Measurements from ENCODE around the gene SLC25A39. TPM values are rescaled to one million over a fixed set of nuclear protein-coding genes. Genes with fewer than 3 reads are reported as not detected.
A peak's percentile ranks its signal among the peaks of the same experiment; 100 is the strongest.

The SLC25A39 gene
- polyA plus RNA-seq, 4 donors = 94.9 to 124 (median 97.8) TPM

DNA sequence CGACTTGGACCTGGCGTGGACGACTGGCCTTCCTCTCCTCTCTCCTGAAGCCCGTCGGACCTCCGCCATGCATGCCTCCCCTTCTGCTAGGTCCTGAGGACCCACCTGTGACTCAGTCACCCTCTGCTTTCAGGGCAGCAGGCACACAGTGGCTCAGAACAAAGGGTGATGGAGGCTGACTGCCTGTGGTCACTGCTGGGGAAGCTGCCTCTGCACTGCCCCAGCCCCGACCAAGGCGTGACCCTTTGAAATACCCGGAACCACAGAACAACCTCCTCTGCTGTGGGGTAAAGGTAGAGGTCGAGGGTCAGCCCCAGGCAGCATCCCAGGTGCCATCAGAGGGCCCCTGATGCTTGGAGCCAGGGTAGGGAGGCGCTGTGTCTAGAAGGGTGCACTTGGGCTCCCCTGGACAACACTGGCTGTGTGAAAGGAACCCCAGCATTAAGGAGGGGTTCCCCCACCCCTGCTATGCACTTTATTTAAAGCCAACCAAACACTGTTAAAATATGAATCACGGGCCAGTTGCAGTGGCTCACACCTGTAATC is 44.2 kb downstream of the SLC25A39 start:
- no peak for DNase-seq (ENCODE audit: low read depth in 4 of 4, low spot score in 3 of 4)

DNA sequence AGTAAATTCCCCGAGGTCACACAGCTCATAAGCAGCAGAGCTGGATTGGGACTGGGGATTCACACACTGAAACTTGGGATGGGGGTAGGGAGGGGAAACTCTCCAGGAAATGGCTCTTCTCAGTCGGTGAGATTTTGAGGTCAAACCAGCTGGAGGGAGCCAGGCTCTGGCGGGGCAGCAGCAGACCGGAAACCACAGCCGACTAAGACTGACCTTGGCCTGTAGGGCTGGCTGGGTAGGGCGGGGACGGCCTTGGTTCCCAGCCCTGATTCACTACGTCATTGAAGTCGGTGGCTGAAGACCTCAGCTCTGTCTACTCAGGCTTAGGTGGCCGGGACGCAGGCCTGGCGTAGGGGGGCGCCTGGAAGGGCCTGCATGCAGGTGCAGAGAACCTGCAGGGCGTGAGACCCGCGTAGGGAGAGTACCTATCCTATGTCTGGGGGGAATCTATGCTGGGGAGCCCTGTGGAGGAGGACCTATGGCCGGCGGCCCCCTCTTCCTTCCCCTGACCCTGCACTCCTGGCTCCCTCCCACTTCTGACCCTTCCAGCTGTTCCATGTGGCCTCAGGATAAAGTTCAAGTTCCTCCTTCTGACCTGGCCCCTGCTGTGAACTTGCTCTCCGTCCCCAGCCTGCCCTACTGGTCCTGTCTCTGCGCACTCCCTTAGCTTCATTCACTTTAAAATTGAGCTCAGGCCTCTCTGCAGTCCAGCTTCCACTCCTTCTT is 44.8 kb downstream of the SLC25A39 start:
- DNase-seq (ENCODE audit: low read depth in 4 of 4, low spot score in 3 of 4) = peak in 2 of 4 donors; percentile 23

DNA sequence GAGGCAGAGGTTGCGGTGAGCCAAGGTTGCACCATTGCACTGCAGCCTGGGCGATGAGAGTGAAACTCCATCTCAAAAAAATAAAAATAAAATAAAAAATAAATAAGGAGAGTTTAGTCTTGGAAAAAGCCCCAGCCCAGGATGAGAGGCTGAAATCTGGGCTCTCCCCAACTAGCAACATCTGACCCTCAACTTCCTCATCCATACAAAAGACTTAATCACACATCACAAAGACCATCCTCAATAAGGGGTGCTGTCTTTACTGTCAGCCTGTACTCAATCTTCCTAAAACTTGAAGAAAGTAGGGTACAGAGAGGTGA is 45.3 kb downstream of the SLC25A39 start:
- no peak for DNase-seq (ENCODE audit: low read depth in 4 of 4, low spot score in 3 of 4)

DNA sequence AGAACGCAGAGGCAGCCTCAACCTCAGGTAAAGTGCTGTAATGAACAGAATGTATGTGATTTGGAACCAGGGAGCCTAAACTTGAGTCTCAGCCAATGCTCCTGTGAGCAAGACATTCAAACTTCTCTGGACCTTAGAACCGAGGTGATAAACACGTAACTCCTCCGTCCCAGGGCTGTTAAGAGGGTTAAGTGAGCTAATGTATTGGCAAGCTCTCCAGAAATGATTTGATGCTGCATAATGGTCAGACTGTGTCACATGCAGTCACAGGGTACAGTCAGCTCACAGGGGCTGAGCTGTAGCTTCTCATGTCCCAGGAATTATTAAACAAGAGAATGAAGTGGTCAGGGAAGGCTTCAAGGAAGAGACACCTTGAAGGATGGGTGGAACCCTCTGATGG is 46.6 kb downstream of the SLC25A39 start:
- DNase-seq (ENCODE audit: low read depth in 4 of 4, low spot score in 3 of 4) = no peak

DNA sequence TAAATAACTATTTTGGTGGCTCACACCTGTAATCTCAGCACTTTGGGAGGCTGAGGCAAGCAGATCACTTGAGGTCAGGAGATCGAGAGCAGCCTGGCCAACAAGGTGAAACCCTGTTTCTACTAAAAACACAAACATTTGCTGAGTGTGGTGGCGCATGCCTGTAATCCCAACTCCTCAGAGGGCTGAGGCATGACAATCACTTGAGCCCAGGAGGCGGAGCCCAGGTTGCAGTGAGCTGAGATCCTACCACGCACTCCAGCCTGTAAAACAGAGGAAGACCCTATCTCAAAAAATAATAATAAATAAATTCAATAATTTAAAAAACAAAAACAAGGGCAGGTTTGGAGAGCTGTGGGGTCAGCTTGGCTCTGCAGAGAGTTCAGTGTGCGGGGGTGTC is 51.0 kb downstream of the SLC25A39 start:
- DNase-seq (ENCODE audit: low read depth in 4 of 4, low spot score in 3 of 4) = no peak

DNA sequence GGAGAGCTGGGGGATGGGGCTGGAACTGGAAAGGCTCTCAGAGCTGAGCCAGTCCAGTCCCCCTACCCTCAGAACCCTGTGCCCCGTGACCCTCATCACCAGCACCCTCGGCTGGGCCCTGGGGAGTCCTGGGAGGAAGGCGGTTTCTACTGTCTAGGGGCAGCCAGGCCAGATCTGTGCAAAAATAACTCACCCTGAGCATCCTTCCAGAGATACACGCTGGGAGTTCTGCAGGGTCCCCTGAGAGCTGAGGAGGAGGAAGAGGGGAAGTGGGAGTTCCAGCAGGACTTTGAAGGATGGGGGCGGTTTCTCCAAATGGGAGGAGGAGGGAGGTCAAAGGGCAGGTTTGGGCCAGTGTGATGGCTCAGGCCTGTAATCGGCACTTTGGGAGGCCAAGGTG is 51.7 kb downstream of the SLC25A39 start:
- DNase-seq (ENCODE audit: low read depth in 4 of 4, low spot score in 3 of 4) = no peak

DNA sequence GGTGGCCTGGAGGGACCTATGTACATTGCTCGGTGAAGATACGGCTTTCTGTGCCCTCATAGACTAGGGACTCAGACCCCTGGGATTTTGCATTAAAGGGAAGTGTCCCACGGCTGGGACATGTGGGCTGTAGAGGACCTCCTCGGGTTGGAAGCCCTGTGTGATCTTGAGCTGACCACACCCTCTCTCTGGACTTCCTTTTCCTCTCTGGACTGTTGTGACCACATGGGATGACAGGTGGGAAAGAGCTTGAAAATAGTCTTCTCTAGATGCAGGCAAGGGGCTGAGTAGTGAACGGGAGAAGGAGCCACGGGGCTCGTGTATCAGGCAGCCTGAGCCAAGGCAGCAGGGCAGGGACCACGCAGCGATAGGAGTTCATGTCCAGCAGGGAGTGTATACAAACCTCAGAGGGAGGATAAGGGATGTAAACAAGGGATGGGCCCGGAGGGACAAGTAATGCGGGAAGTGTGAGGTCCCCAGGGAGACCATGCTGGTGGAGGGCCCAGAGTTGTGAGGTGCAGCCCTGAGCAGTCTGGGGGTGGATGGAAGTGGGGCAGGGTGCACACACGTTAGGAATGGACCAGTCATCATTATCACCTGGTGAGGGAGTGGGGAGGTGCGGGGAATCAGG is 52.2 kb downstream of the SLC25A39 start:
- no peak for DNase-seq (ENCODE audit: low read depth in 4 of 4, low spot score in 3 of 4)

Other genes with a start within 250 kb of the SLC25A39 start
- gene HDAC5, start 201.2 kb downstream of the SLC25A39 start, polyA plus RNA-seq (ENCODE audit: insufficient read length in 4 of 4) = 10 to 100 TPM; 44.5 to 56.7 (median 48.1) TPM
- 1 to 10 TPM; 3.4 to 4.7 (median 3.6) TPM for gene HROB, start 182.9 kb downstream of the SLC25A39 start, polyA plus RNA-seq (ENCODE audit: insufficient read length in 4 of 4)
- gene ASB16, start 154.1 kb downstream of the SLC25A39 start, polyA plus RNA-seq (ENCODE audit: insufficient read length in 4 of 4) = 1 to 10 TPM; 1.8 to 2.3 (median 2.1) TPM
- 10 to 100 TPM; 43.6 to 54.2 (median 46.4) TPM for gene TMUB2, start 137.9 kb downstream of the SLC25A39 start, polyA plus RNA-seq (ENCODE audit: insufficient read length in 4 of 4)
- gene ATXN7L3, start 124.9 kb downstream of the SLC25A39 start, polyA plus RNA-seq (ENCODE audit: insufficient read length in 4 of 4) = 10 to 100 TPM; 60.1 to 72.7 (median 68.8) TPM
- 100 to 1,000 TPM; 126 to 130 (median 128) TPM for gene UBTF, start 105.1 kb downstream of the SLC25A39 start, polyA plus RNA-seq (ENCODE audit: insufficient read length in 4 of 4)
- 10 to 100 TPM in 2 of 4 donors, 1 to 10 TPM in 2; 6.8 to 11.4 (median 10.3) TPM for gene SLC4A1, start 56.7 kb downstream of the SLC25A39 start, polyA plus RNA-seq (ENCODE audit: insufficient read length in 4 of 4)
- gene RUNDC3A, start 16.2 kb downstream of the SLC25A39 start, polyA plus RNA-seq (ENCODE audit: insufficient read length in 4 of 4) = 1 to 10 TPM; 1.9 to 3.1 (median 2.3) TPM
- 100 to 1,000 TPM; 229 to 332 (median 237) TPM for gene GRN, start 20.5 kb upstream of the SLC25A39 start, polyA plus RNA-seq (ENCODE audit: insufficient read length in 4 of 4)
- gene FAM171A2, start 39.0 kb upstream of the SLC25A39 start, polyA plus RNA-seq (ENCODE audit: insufficient read length in 4 of 4) = 10 to 100 TPM; 35.1 to 53.2 (median 36.1) TPM
- 1 to 10 TPM; 4.0 to 8.9 (median 5.3) TPM for gene ITGA2B, start 64.8 kb upstream of the SLC25A39 start, polyA plus RNA-seq (ENCODE audit: insufficient read length in 4 of 4)
- gene GPATCH8, start 178.6 kb upstream of the SLC25A39 start, polyA plus RNA-seq (ENCODE audit: insufficient read length in 4 of 4) = 10 to 100 TPM; 42.4 to 49.5 (median 44.4) TPM
- gene FZD2, start 232.7 kb upstream of the SLC25A39 start, polyA plus RNA-seq (ENCODE audit: insufficient read length in 4 of 4) = 10 to 100 TPM; 27.7 to 42.2 (median 32.1) TPM

Measured in right renal pelvis (tissue), 4 donors.